ENCODE results near the gene TJP3.

The TJP3 gene

GRCh38 chr19:3671680-3672574 lies 36.3 kb upstream of the TJP3 start:
- DNase-seq = peak; percentile 13

- DNase-seq = no peak
These were observed 35.6 kb upstream of the TJP3 start for GRCh38 chr19:3672575-3672948.

DNA sequence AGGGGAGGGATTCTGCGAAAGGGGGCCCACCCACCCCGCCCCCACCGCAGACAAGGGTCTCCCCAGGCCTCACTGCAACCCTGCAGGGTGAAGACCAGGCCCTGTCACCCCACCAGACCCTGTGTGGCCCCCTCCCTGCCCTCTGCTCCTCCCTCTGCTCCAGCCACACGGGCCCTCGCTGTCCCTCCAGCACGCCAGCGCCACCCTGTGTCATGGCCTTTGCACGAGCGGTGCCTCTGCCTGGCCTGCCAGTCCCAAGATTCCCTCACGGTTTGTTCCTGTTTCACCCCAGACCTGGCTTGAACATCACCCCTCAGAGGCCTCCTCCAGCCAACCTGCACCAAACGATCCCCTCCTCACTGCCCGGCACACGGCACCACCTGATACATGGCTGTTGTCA lies 35.2 kb upstream of the TJP3 start:
- DNase-seq = no peak

GRCh38 chr19:3673506-3674439 lies 34.4 kb upstream of the TJP3 start:
- DNase-seq = no peak

DNA sequence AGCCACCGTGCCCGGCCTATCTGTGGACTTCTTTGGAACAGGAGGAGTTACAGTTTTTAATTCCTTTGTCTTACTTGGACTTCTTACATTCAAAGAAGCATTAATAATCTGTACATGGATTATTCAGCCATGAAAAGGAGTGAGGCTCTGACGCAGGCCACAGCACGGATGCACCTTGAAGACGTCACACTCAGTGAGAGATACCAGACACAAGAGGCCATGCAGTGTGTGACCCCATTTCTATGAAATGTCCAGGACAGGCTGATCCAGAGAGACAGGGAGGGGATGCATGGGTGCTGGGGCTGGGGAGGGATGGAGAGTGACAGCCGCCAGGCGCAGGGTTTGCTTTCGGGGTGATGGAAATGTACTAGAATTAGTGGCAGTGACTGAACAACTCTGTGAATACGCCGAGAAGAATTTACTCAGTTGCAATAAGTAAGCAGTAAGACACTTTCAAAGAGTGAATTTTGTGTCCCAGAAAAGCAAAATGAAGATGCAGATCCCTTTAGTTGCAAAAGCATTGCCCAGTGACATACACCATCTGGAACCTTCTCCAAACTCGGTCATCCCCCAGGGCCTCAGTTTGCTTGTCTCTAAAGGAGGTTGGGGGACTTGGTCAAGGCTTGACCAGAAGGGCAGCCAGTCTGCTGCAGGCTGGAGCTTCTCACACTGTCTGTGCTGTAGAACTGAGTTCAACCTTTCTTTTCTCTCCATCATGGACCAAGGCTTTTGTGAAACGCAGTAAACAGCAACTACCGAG lies 33.2 kb upstream of the TJP3 start:
- no peak for DNase-seq

DNA sequence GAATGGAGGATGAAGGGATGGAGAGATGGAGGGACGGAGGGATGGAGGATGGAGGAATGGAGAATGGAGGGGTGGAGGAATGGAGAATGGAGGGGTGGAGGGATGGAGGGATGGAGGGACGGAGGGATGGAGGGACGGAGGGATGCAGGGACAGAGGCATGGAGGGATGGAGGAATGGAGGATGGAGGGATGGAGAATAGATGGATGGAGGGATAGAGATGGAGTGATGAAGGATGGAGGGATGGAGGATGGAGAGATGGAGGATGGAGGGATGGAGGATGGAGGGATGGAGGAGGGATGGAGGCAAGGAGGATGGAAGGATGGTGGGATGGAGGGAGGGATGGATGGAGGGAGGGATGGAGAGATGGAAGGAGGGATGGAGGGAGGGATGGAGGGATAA lies 30.0 kb upstream of the TJP3 start:
- no peak for DNase-seq

DNA sequence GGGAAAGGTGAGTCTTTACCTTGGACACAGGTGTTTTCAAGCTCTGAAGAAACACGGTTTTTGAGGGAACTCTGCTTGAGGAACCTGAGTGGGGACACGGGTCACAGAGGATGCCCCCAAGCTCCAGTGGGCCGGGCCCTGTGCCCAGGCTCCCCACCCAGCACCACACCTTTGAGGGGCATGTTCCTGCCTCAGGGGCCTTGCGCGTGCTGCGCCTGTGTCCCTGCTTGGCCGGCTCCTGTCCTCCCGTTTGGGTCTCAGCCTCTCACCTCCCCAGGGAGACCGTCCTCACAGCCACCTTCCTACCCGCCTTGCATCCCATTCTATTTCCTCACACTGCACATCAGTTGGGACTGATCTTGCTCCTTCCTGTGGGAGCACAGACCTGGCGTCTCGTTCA lies 29.0 kb upstream of the TJP3 start:
- no peak for DNase-seq

- DNase-seq = no peak
These were observed 28.6 kb upstream of the TJP3 start for GRCh38 chr19:3679581-3679980.

DNA sequence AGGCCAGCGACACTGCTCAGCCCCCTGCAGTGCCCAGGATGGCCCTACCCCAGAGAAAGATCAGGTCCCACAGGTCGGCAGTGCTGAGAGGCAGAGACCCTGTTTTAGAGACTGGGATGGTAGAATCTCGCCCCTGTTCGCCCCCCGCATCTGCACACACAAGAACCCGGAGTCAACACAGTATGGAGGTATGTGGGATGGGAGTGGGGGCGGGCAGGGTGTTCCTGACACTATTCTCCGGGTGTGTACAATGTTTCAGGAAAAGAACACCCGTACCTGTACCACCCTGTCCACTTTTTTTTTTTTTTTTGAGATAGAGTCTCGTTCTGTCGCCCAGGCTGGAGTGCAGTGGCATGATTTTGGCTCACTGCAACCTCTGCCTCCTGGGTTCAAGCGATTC lies 27.2 kb upstream of the TJP3 start:
- no peak for DNase-seq

GRCh38 chr19:3682286-3682685 lies 25.9 kb upstream of the TJP3 start:
- DNase-seq = no peak

GRCh38 chr19:3682741-3683404 lies 25.3 kb upstream of the TJP3 start:
- no peak for DNase-seq

GRCh38 chr19:3683405-3684053 lies 24.7 kb upstream of the TJP3 start:
- no peak for DNase-seq

GRCh38 chr19:3684054-3684816 lies 23.9 kb upstream of the TJP3 start:
- DNase-seq = no peak

DNA sequence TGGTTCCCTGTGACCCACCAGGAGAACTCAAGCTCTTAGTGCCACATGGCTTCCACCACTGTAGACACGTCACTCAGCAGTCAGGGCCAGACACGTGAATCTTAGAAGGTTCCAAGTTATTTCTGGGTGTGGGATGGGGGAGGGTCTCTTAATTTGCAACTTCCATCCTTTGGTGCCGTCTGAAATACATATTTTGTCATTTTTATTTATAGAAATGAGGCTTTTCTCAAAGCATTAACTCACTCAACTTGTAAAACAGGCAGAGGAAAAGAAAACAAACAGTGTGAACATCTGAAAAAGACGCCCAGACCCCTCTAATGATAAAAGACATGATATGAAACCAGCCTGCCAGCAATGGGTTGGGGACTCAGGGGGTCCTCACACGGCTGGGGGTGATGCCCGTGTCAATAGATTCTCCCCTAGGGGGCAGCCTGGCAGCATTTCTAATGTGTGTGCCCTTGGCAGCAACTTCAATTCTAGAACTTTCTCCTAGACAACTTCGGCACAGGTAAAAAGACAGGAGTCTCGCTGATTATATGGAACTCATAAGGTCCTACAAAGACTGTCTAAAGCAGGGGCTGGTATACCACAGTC lies 23.3 kb upstream of the TJP3 start:
- no peak for DNase-seq

- no peak for DNase-seq
These were observed 20.8 kb upstream of the TJP3 start for GRCh38 chr19:3687393-3687773.

- DNase-seq = peak; percentile 21
These were observed 20.1 kb upstream of the TJP3 start for GRCh38 chr19:3687774-3688706.

- DNase-seq = no peak
These were observed 17.4 kb upstream of the TJP3 start for GRCh38 chr19:3690551-3691371.

GRCh38 chr19:3691372-3691716 lies 16.8 kb upstream of the TJP3 start:
- no peak for DNase-seq

DNA sequence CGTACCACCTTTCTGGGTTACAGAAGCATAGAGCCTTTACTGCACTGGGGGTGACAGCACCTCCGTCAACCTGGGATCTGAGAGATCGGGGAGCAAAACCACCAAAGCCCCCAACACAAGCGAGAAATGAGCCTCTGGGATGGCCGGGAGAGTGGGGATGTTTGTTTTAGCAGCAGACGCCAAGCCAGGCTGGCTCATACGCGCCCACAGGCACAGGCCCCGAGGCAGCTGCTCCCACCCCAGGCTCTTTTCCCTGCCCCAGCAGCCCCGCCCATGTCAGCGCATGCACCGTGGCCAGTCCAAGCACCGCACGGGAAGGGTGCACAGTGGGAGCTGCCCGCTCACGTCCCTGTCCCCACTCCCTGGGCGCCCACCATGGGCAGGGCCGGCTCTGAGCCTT lies 16.5 kb upstream of the TJP3 start:
- no peak for DNase-seq
